ENCODE measurements around the gene NPAS1. TPM values are rescaled to one million over a fixed set of nuclear protein-coding genes. Genes with fewer than 3 reads are reported as not detected.

Gene NPAS1
- total RNA-seq, 1 donor from 2014 or later, result 3.9 TPM

DNA sequence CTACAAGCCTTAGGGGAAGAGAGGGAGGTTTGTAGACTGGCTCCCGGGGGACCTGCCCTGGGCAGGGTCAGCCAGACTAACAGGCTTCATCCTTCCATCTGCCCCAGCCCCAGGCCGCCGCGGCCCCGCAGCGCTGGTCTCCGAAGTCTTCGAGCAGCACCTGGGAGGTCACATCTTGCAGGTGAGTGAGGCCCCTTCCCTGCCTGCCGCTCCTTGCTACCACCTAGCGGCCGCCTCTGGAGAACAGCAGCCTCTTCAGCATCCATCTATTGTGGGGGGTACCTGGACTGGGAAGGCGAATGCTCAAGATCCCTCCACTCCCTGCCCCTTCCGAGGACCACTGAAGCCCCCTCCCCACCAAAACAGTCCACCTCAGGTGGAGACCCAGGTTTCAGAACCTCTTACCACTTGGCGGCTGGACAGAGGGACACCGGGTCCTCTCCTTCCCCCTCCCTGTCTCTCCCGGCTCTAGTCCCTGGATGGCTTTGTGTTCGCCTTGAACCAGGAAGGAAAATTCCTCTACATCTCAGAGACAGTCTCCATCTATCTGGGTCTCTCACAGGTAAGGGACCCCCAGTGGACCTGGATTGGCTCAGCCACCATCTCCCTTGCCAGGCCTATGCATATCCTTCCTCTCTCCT is 12.7 kb downstream of the NPAS1 start:
- TF ChIP-seq, protein P1, sequence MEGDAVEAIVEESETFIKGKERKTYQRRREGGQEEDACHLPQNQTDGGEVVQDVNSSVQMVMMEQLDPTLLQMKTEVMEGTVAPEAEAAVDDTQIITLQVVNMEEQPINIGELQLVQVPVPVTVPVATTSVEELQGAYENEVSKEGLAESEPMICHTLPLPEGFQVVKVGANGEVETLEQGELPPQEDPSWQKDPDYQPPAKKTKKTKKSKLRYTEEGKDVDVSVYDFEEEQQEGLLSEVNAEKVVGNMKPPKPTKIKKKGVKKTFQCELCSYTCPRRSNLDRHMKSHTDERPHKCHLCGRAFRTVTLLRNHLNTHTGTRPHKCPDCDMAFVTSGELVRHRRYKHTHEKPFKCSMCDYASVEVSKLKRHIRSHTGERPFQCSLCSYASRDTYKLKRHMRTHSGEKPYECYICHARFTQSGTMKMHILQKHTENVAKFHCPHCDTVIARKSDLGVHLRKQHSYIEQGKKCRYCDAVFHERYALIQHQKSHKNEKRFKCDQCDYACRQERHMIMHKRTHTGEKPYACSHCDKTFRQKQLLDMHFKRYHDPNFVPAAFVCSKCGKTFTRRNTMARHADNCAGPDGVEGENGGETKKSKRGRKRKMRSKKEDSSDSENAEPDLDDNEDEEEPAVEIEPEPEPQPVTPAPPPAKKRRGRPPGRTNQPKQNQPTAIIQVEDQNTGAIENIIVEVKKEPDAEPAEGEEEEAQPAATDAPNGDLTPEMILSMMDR (IDR thresholded peaks at IDR 0.05; ENCODE audit: unreplicated experiment), result peak; percentile 67
- Mint-ChIP-seq H3K27me3 (ENCODE audit: low read depth) (peaks cover 35% of the 10 kb centered on the region), H3K4me1 (peaks cover 20% of the 10 kb centered on the region), H3K9me3 (no peaks in the 10 kb centered on the region), H3K27ac (no peak overlapping the region), H3K4me3 (no peak overlapping the region), H3K36me3 (no peaks in the 10 kb centered on the region)
- DNase-seq (ENCODE audit: low spot score in 2 of 2, unreplicated experiment in 2 of 2), result peak in 1 of 2 experiments; percentile 66

DNA sequence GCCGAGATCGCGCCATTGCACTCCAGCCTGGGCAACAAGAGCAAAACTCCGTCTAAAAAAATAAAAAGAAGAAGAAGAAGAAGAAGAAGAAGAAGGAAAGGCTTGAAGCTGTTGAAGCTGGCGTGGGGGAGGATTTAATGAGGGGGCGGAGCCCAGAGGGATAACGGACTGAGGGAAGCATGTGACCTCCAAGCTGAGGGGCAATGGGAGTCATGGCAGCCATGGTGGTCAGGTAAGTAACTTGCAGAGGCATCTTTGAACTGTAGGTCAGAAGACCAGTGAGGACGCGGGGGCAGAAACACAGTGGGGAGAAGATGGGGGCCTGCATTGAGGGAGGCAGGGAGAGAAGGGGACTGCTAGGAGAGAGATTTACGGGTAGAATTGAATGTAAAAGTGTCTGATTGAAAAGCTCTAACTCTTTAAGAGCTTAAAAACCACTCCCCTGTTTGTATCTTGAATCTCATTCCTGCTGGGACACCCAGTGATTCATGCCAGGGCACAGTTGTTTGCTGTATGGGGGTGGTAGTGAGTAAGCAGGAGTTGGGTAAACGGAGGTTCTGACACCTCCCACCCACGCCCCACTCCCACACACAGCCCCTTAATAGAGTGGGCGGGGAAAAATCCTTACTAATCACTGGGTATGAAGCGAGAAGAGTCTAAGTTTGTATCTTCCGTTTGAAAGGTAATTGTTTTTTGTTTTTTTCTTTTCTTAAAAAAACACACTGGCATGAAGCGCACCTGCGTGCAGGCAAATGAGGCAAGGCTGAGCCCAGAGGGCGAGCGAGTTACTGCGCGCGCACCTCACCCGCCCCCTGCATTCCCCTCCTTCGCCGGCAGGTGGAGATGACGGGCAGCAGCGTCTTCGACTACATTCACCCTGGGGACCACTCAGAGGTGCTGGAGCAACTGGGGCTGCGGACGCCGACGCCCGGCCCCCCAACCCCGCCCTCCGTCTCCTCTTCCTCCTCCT is 15.8 kb downstream of the NPAS1 start:
- no peaks in the 10 kb centered on the region for H3K36me3 Mint-ChIP-seq
- H3K27ac Mint-ChIP-seq, result peak overlapping the region; percentile 87
- no peaks in the 10 kb centered on the region for H3K9me3 Mint-ChIP-seq
- TF ChIP-seq, protein P1 (IDR thresholded peaks at IDR 0.05; ENCODE audit: unreplicated experiment), result peak; percentile 98
- peaks cover 16% of the 10 kb centered on the region for H3K4me1 Mint-ChIP-seq
- peak overlapping the region; percentile 81 for H3K4me3 Mint-ChIP-seq
- peaks cover 10% of the 10 kb centered on the region for H3K27me3 Mint-ChIP-seq (ENCODE audit: low read depth)
- DNase-seq (ENCODE audit: low spot score in 2 of 2, unreplicated experiment in 2 of 2), result peak; percentile 78 to 99

DNA sequence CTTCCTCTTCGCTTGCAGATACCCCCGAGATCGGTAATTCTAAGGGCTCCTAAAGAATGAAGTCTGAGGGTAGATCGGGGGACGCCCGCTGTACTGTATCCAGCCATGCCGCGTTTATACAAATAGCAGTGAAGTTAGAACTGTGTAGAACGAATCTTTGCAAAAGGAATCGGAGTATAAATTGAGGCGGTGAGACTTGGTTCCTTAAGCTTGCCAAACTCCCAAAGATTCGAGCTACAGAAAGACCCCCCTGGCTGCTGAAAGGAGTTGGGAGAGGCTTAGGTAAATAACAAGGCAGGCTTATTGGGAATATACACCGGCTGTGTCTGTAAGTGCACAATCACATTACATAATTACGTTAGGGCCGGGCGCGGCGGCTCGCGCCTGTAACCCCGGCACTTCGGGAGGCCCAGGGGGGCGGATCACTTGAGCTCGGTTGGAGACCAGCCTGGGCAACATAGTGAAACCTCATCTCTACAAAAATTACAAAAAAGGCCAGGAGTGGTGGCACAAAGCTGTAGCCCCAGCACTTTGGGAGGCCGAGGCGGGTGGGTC is 16.5 kb downstream of the NPAS1 start:
- H3K36me3 Mint-ChIP-seq, result no peaks in the 10 kb centered on the region
- peaks cover 5% of the 10 kb centered on the region for H3K27me3 Mint-ChIP-seq (ENCODE audit: low read depth)
- H3K27ac Mint-ChIP-seq, result peak overlapping the region; percentile 87
- DNase-seq (ENCODE audit: low spot score in 2 of 2, unreplicated experiment in 2 of 2), result no peak
- no peaks in the 10 kb centered on the region for H3K9me3 Mint-ChIP-seq
- TF ChIP-seq, protein P1 (IDR thresholded peaks at IDR 0.05; ENCODE audit: unreplicated experiment), result peak; percentile 69
- H3K4me3 Mint-ChIP-seq, result peak overlapping the region; percentile 81
- peaks cover 16% of the 10 kb centered on the region for H3K4me1 Mint-ChIP-seq

DNA sequence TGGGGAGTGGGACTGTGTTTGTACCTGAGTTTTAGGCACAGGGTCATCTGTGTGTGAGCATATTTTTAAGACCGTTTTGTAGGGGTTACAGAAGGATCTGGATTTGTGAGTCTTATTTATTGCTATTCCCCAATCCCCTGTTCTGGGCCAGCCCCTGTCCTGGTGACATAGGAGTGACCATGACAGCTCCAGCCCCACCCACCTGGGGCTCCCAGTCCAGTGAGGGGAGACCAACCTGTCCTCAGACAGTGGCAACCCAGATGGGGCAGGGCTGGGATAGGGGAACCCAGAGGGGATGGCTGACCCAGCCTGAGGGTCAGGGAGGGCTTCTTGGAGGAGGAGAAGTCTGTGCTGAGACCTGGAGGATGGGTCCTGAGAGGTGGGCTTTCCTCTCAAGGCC is 18.1 kb downstream of the NPAS1 start:
- TF ChIP-seq, protein P1 (IDR thresholded peaks at IDR 0.05; ENCODE audit: unreplicated experiment), result no peak
- peaks cover 4% of the 10 kb centered on the region for H3K27me3 Mint-ChIP-seq (ENCODE audit: low read depth)
- peaks cover 15% of the 10 kb centered on the region for H3K4me1 Mint-ChIP-seq
- no peak for DNase-seq (ENCODE audit: low spot score in 2 of 2, unreplicated experiment in 2 of 2)
- H3K9me3 Mint-ChIP-seq, result no peaks in the 10 kb centered on the region
- no peak overlapping the region for H3K27ac Mint-ChIP-seq
- H3K36me3 Mint-ChIP-seq, result no peaks in the 10 kb centered on the region
- H3K4me3 Mint-ChIP-seq, result no peak overlapping the region

DNA sequence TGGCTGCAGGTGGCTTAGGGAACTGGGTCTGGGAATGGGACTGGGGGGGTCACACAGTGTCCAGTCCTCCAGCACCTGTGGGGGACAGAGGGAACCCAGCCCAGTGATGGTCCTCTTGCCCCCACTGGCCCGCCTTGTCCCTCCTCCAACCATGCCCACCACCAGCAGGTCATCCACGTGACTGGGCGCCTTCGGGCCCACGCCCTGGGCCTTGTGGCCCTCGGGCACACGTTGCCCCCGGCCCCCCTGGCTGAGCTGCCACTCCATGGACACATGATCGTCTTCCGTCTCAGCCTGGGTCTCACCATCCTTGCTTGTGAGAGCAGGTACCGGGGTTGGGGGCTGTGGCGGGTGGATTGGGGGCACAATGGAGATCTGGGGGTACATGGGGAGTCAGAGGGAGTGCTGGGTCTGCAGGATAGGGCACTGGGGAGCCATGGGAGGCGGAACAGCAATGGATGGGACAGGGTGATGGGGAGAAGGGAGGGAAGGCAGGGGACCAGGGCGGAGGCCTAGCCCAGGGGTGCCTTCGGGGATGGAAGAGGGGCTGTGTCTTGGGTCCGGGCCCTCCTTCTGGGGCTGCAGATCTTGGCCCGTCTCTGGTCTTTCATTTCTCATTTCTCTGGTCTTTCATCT is 19.7 kb downstream of the NPAS1 start:
- DNase-seq (ENCODE audit: low spot score in 2 of 2, unreplicated experiment in 2 of 2), result no peak
- H3K4me3 Mint-ChIP-seq, result no peak overlapping the region
- no peaks in the 10 kb centered on the region for H3K36me3 Mint-ChIP-seq
- no peaks in the 10 kb centered on the region for H3K9me3 Mint-ChIP-seq
- H3K4me1 Mint-ChIP-seq, result peaks cover 15% of the 10 kb centered on the region
- TF ChIP-seq, protein P1 (IDR thresholded peaks at IDR 0.05; ENCODE audit: unreplicated experiment), result no peak
- no peak overlapping the region for H3K27ac Mint-ChIP-seq
- peaks cover 2% of the 10 kb centered on the region for H3K27me3 Mint-ChIP-seq (ENCODE audit: low read depth)

Data from mesothelial cell of epicardium (in vitro differentiated cells).